Nucleus accumbens (tissue), 56 donors: ENCODE measurements around the gene ACSL1.
A peak's percentile ranks its signal among the peaks of the same experiment; 100 is the strongest.
"Not testable (repeated sequence)": the region's sequence is repeated elsewhere in the genome, so short reads cannot be mapped to it uniquely, and the experiment has no call there.

ENCODE experiments used
- DNase-seq, 56 donors: peaks; one replicate each; lab custom pipeline; 2025; lab: John Stamatoyannopoulos, UW

Gene ACSL1

DNA sequence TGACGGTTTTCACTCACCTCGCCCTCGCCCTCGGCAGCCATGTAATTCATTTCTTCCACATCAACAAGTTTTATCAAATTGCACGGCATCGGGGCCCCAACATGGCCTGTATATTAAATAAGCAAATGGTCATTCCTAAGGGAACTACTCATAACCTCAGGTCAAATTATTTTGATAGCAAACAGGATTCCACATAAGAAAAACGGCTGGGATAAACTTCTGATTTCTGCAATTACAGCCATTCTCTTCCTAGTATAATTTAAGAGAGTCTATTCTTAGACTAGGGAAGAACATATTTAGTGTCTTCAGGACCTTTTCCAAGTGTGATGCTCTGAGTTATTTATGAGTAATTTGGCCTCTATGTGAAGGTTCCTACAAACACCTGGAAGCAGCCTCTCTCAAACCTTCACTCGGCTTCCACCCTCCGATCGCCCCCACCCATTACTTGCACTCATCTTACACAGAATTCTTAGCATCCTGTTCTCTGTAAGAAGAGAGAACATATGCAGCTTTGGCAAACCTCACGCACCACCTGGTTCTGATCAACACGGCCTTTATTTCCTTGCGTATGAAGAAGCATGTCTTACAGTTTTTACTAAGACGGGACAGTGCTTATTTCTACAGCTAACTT lies 62.5 kb downstream of the ACSL1 start:
- no peak for DNase-seq

- no peak for DNase-seq
Observed at GRCh38 chr4:184762100-184762499, 63.7 kb downstream of the ACSL1 start.

DNA sequence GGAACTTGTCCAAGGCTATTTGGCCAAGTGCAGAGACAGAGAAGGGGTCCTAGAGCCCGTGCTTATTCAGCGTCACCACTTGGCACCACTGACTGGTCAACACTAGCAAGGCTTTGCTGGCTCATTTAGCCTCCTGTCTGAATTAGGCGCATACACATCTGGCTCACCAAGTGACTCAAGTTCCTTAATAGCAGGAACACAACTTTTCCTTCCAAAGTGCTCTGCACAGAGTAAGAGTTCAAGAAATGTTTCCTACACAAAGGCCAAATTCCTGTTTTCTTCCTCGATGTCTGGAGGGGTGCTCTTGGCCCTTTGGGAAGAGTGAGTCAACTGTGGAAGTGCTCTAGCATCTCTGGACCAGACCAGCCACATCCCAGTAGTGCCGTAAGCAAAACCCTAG lies 65.1 kb downstream of the ACSL1 start:
- no peak for DNase-seq

- DNase-seq, result no peak
Observed at GRCh38 chr4:184757810-184758209, 68.0 kb downstream of the ACSL1 start.

GRCh38 chr4:184756399-184756798 lies 69.4 kb downstream of the ACSL1 start:
- no peak for DNase-seq

DNA sequence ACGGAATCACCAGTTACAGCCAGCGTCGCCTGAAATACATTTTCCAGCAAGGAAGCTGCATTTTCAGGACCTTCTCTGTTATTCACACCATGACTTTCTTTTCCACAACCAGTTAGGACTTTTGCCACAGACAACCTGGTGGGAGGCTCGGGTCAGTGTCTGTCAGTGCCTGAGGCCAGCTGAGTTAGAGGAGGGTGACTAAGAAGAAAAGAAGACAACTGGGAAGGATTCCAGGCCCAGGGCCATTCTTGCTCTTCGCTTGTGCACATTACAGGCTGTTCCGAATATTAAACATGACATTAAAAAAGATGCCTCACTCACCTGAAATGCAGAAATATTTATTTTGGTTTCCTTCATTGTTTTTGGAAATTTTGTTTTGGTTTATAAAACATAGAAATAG lies 70.5 kb downstream of the ACSL1 start:
- DNase-seq, result no peak

GRCh38 chr4:184752496-184753275 lies 73.1 kb downstream of the ACSL1 start:
- no peak for DNase-seq

DNA sequence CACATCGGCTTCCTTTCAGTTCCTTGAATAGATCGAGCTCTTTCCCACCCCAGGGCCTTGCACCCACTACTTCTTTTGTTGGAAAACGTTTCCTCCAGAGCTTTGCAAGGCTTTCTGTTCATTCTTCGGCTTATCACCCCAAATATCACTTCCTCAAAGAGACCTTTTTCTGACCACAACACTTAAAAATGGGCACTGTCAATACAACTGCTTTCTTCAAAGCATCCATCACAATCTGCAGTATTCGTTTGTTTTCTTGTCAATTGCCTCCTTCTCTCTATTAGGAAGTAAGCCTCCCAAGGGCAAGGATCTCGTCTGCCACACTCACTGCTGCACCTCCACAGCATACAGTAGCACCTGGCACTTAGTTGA lies 74.2 kb downstream of the ACSL1 start:
- DNase-seq, result no peak

GRCh38 chr4:184750926-184751584 lies 74.7 kb downstream of the ACSL1 start:
- DNase-seq, result no peak

GRCh38 chr4:184748251-184748652 lies 77.5 kb downstream of the ACSL1 start:
- peak in 1 of 56 donors; percentile 19 for DNase-seq

DNA sequence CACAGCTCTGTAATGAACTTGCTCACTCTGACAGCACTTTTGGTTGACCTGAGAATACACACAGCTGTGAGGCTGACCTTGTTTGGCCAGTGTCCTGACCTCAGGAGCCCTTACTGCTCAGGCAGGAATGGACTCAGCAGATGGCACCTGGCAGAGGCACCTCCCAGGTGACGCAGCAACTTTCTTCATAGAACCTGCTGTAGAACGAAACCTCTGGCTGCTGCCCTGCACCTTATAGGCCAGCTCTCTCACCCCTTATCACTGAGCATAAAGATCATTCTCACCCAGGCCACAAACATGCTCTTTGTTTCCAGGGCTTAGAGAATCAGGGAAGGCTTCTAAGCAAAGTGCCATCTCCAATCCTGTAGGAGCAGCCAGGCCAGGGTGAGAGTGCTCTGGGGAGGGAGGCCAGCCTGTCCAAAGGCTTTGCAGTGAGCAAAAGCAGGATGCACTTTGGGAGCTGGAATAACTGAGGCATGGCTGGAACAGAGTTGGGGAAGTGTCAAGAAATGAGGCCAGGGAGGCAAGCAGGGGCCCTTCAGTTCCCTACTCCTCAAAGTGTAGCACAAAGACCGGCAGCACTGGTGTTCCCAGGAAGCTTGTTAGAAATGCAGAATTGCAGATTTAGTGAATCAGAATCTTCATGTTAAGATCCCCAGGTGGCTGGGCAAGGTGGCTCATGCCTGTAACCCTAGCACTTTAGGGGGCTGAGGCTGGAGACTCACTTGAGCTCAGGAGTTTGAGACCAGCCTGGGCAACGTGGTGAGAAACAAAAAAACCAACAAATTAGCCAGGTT lies 78.5 kb downstream of the ACSL1 start:
- no peak for DNase-seq

DNA sequence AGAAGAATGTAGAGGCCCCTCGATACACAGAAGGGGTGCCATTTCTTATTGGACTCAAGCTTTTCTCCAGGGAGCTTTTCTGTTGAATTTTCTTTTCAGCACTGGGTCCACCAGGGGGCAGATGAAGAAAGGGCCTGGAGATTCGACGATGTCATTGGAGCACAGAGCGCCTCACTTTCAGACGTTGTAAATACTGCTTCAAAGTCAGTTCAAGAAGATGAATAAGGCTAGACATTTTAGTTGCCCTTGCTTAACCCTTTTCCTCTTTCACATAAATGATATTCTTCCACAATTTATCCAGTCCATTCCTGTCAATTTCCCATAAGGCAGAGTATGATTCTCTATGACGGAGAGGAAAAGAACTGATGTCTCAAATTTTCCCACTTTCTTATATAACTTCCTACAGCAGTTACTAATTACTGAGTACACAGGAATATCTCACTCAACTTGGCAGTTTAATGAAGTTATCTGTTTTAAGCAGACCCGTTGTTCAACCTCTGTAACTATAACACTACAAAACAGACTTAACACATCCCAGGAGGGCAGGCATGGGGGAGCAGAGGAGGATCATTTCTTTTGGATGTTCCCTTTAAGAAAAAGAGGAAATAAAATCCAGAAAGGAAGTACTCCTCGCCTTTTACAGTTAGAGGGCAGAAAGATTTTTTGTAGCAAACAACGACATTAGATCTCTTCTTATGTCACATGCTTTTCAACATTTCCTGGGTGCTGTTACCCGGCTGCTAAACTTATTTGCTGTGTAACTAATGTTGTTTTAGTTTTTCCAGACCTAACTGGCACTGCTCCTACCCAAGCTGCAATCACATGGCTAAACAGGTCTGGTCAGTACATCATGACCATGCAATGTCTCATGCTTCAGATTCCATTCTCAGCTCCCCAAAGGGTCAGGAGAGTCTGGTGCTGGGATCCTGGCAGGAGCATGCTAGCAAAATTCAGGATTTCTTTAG lies 79.7 kb downstream of the ACSL1 start:
- peak in 48 of 56 donors; percentile 4 to 87 (median 40) for DNase-seq

GRCh38 chr4:184744236-184744635 lies 81.5 kb downstream of the ACSL1 start:
- no peak for DNase-seq

GRCh38 chr4:184743650-184744049 lies 82.1 kb downstream of the ACSL1 start:
- no peak for DNase-seq

DNA sequence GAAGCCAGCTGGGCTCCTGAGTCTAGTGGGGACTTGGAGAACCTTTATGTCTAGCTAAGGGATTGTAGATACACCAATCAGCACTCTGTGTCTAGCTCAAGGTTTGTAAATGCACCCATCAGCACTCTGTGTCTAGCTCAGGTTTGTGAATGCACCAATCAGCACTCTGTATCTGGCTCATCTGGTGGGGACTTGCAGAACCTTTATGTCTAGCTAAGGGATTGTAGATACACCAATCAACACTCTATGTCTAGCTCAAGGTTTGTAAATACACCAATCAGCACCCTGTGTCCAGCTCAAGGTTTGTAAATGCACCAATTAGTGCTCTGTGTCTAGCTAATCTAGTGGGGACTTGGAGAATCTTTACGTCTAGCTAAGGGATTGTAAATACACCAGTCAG lies 84.1 kb downstream of the ACSL1 start:
- not testable (repeated sequence) for DNase-seq

- no peak for DNase-seq
Observed at GRCh38 chr4:184740980-184741391, 84.8 kb downstream of the ACSL1 start.

DNA sequence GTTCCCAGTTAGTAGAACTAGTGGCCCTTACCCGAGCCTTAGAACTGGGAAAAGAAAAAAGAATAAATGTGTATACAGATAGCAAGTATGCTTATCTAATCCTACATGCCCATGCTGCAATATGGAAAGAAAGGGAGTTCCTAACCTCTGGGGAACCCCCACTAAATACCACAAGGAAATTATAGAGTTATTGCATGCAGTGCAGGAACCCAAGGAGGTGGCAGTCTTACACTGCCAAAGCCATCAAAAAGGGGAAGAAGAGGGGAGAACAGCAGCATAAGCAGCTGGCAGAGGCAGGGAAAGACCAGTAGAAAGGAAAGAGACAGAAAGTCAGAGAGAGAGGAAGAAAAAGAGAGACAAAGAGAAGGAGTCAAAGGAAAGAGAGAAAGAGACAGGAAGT lies 86.2 kb downstream of the ACSL1 start:
- not testable (repeated sequence) for DNase-seq

- DNase-seq, result no peak
Observed at GRCh38 chr4:184734758-184735157, 91.0 kb downstream of the ACSL1 start.

DNA sequence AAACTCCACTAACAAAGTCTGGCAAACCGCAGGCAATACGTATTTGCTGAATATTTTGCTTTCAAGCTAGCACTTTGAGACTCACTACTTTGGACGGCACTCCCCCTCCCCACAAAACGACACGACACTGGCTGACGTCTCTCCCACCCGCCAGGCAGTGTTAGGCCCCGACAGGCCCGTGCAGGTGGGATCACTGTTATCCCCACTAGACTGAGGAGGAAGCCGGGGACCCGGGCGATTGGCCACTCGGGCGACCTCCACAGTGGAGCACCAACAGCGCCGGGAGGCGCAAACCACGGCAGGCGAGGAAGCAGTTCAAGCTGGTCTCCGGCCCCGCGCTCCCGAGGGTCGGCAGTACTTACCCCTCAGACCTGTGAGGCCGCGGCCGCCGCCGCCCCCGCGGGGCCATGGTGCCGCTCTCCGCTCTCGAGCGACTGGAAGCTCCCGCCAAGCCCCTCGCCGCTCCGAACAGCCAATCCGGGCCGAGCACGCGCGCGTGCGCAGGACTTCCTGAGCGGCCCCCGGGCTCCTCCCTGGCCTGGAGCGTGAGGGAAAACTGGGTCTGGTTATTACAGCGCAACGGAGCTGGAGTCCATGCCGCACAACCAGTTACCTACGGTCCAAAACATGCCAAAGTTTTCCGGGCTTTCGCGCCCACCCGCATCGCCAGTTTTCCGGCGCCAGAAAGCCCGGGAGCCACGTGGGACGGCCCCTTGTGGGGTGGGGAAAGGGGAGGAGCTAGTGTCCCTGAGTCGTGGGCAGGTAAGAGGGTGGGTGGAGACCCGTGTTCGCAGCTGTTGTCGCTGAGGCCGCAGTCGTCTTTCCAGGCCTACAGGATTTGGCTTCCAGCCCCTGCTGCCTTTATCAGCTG lies 91.9 kb downstream of the ACSL1 start, which contains the start of gene CENPU:
TSS of gene CENPU (minus strand) at position 443 of the 871 bp plus-strand sequence. CDS start at position 409, 34 bp downstream.
- DNase-seq, result peak; percentile 75 to 98 (median 96)
